GM18951 (cell line): Measurements from ENCODE around the gene DGAT2L6.
"Not testable (repeated sequence)": the region's sequence is repeated elsewhere in the genome, so short reads cannot be mapped to it uniquely, and the experiment has no call there.

ENCODE experiments used
- POLR2A ChIP-seq: IDR thresholded peaks from 4 replicates; pipeline ENCODE4 v1.6.1; 2011; ENCODE audit warnings: mild to moderate bottlenecking; ENCODE audit not compliant: insufficient read length, insufficient read depth; ENCODE audit errors: extremely low read depth
- in situ Hi-C: fragments of 300-500 bp; cut with MboI; formaldehyde crosslinking; loops from one replicate; pipeline ENCODE4 v1.12.0; 2022; ENCODE audit warnings: low sequenced_read_pairs, mixed read lengths, inconsistent platforms; ENCODE audit not compliant: unreplicated experiment

The DGAT2L6 gene

GRCh38 chrX:70231666-70232065, 54.4 kb downstream of the DGAT2L6 start:
- TF ChIP-seq POLR2A, result no peak
- in situ Hi-C loops, result no loop called here

- in situ Hi-C loops, result no loop called here
- TF ChIP-seq POLR2A, result no peak
Measured at GRCh38 chrX:70234355-70234754, 57.1 kb downstream of the DGAT2L6 start, which contains the start of gene AWAT1. Gene AWAT1, plus strand, starts transcription at chrX:70234655. Its CDS starts 41 bp downstream, at chrX:70234696.

DNA sequence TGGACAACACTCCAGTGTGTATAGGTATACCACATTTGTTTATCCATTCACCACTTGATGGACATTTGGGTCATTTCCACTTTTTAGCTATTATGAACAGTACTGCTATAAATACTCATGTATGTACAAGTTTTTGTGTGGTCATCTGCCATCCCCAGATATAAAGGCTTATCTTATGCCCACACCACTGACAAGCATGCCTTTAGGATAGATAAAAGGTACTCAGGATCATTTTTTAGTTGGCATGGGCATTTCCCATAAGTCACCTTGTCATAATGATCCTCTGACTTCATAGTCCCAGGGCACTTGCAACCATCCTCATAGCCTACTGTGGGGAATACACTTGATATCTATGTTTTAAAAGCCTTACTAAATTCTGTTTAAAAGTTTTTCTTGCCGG, 63.5 kb downstream of the DGAT2L6 start:
- TF ChIP-seq POLR2A, result no peak
- in situ Hi-C loops, result no loop called here

GRCh38 chrX:70241501-70241900, 64.2 kb downstream of the DGAT2L6 start:
- in situ Hi-C loops, result no loop called here
- no peak for TF ChIP-seq POLR2A

DNA sequence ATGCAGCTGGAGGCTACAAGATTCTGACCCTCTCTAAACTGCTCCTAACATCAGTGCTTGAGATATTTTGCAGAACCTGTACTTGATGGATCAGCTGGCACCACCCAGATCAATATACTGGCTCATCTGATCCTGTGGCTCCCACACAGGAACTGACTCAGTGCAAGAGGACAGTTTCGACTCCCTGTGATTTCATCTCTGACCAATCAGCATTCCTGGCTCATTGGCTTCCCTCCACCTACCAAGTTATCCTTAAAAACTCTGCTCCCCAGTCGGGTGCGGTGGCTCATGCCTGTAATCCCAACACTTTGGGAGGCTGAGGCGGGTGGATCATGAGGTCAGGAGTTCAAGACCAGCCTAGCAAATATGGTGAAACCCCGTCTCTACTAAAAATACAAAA, 66.3 kb downstream of the DGAT2L6 start:
- in situ Hi-C loops, result not testable (repeated sequence)

DNA sequence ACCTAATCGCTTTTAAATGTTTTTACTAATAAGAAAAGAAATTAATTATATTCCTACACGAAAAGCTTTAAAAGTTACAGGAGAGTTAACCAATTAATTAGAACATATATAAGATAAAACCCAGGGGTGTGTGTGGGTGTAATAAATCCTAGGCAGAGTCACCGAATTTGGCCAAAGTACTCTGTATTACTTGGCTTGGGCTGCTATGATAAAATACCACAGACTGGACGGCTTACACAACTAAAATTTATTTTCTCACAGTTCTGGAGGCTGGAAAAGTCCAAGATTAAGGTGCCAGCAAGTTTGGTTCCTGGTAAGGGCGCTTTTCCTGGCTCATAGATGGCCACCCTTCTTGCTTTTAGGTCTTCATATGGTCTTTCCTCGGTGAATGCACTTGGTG, 67.6 kb downstream of the DGAT2L6 start:
- in situ Hi-C loops, result no loop called here
- TF ChIP-seq POLR2A, result no peak

DNA sequence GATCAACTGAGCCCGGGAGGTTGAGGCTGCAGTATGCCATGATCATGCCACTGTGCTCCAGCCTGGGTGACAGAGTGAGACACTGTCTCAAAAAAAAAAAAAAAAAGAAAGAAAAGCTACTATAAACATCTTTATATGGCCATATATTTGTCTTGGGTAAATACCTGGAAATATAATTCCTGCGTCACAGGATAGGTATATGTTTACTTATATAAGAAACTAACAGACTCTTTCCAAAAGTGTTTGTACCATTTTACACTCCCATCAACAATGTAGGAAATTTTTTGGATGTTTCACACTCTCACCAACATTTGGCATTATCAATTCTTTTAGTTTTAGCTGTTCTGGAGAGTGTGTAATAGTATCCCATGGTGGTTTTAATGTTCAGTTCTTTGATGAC, 70.0 kb downstream of the DGAT2L6 start:
- in situ Hi-C loops, result no loop called here
- no peak for TF ChIP-seq POLR2A

DNA sequence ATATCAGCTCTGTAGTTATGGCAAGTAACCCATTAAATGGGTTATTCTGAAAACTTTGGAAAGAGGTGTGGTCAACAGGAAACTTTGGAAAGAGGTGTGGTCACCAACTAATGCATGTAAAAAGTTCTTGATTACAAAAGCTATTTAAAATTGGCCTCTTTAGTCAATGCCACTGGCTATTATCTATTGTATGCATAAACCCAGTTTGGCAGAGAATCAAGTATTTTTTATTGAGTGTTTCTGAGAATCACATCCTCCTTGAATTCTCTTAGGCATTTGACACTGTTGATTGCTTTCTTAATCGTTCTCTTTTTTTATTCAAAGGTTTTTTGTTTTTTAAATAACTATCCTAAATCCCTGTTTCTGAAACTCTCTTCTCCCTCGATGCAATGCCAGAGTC, 75.2 kb downstream of the DGAT2L6 start:
- in situ Hi-C loops, result no loop called here

GRCh38 chrX:70253377-70254062, 76.2 kb downstream of the DGAT2L6 start:
- TF ChIP-seq POLR2A, result no peak
- in situ Hi-C loops, result no loop called here

More for the DNA sequence above, 75.2 kb downstream of the DGAT2L6 start:
- TF ChIP-seq POLR2A, result no peak

GRCh38 chrX:70254063-70254400, 76.7 kb downstream of the DGAT2L6 start:
- in situ Hi-C loops, result no loop called here
- TF ChIP-seq POLR2A, result no peak

DNA sequence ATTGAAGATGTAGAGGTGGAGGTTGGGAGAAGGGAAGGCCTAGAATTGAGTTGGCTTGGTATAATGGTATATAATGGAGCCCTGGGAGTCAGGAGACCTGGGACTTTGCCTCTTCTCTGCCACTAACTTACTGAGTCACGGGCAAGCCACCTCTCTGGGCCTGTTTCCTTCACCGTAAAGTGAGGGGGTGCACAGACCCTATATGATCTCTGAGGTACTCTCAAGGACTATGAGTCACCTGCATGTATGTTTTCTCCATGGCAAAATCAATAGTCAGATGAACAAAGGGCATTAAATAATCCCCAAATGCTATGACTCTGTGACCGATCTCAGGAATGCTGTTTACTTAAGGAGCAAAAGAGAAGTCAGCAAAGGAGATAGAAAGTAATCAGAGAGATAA, 77.6 kb downstream of the DGAT2L6 start:
- in situ Hi-C loops, result no loop called here
- TF ChIP-seq POLR2A, result no peak
